Pons (tissue), 1 donor: Measurements from ENCODE around the gene FBXO7.
"Not testable (repeated sequence)": the region's sequence is repeated elsewhere in the genome, so short reads cannot be mapped to it uniquely, and the experiment has no call there.

Experiments
- DNase-seq: peaks from one replicate; pipeline ENCODE4 v3.0.0-alpha.2; 2016; ENCODE audit warnings: low spot score

The FBXO7 gene

GRCh38 chr22:32474635-32475467, at the start of gene FBXO7:
FBXO7 (plus strand) TSS chr22:32474811; CDS start chr22:32475003, 192 bp downstream.
- peak; percentile 83 for DNase-seq

GRCh38 chr22:32426881-32427280, 47.7 kb upstream of the FBXO7 start:
- DNase-seq = no peak

GRCh38 chr22:32430352-32430751, 44.3 kb upstream of the FBXO7 start:
- no peak for DNase-seq

- no peak for DNase-seq
These were observed 30.5 kb upstream of the FBXO7 start for GRCh38 chr22:32444068-32444467.

GRCh38 chr22:32446321-32446720, 28.3 kb upstream of the FBXO7 start:
- DNase-seq = no peak

GRCh38 chr22:32448980-32449379, 25.6 kb upstream of the FBXO7 start:
- DNase-seq = no peak

GRCh38 chr22:32457031-32457430, 17.6 kb upstream of the FBXO7 start:
- no peak for DNase-seq

- no peak for DNase-seq
These were observed 12.2 kb upstream of the FBXO7 start for GRCh38 chr22:32462452-32462851.

GRCh38 chr22:32465661-32466060, 8.9 kb upstream of the FBXO7 start:
- no peak for DNase-seq

- DNase-seq = no peak
These were observed 8.1 kb upstream of the FBXO7 start for GRCh38 chr22:32466496-32466895.

- peak; percentile 73 for DNase-seq
These were observed 4.8 kb upstream of the FBXO7 start for GRCh38 chr22:32469799-32470212.

- DNase-seq = peak; percentile 87
These were observed 1.1 kb upstream of the FBXO7 start for GRCh38 chr22:32473388-32473952.

GRCh38 chr22:32475468-32476010, 928 bp downstream of the FBXO7 start:
- DNase-seq = peak; percentile 71

GRCh38 chr22:32476281-32477195, 1.9 kb downstream of the FBXO7 start:
- DNase-seq = peak; percentile 43

- DNase-seq = peak; percentile 63
These were observed 3.0 kb downstream of the FBXO7 start for GRCh38 chr22:32477596-32477995.

GRCh38 chr22:32478552-32478951, 3.9 kb downstream of the FBXO7 start:
- DNase-seq = not testable (repeated sequence)

GRCh38 chr22:32478994-32479393, 4.4 kb downstream of the FBXO7 start:
- peak; percentile 74 for DNase-seq

GRCh38 chr22:32480238-32480637, 5.6 kb downstream of the FBXO7 start:
- DNase-seq = no peak

- no peak for DNase-seq
These were observed 8.1 kb downstream of the FBXO7 start for GRCh38 chr22:32482708-32483107.

- peak; percentile 93 for DNase-seq
These were observed 12.2 kb downstream of the FBXO7 start for GRCh38 chr22:32486656-32487390.

GRCh38 chr22:32487461-32487860, 12.8 kb downstream of the FBXO7 start:
- DNase-seq = no peak
